GM12875 (cell line): ENCODE results near the gene TPH2.

ENCODE experiments used
- H3K4me3 ChIP-seq: one replicate; pipeline ENCODE4 v1.5.1; 2011; ENCODE audit warnings: low read depth, low read length, control low read depth
- CTCF ChIP-seq: IDR thresholded peaks from 2 replicates; pipeline ENCODE4 v1.5.1; 2011; ENCODE audit warnings: low read depth, mild to moderate bottlenecking, control low read depth, inconsistent platforms, low read length, moderate library complexity, borderline replicate concordance; ENCODE audit not compliant: insufficient read depth

TPH2 gene

GRCh38 chr12:72037006-72037795, 98.6 kb downstream of the TPH2 start:
- H3K4me3 ChIP-seq: no peak overlapping the region
- TF ChIP-seq CTCF: no peak

- no peak for TF ChIP-seq CTCF
- H3K4me3 ChIP-seq: no peak overlapping the region
Measured at GRCh38 chr12:72041811-72042210, 103.2 kb downstream of the TPH2 start.

GRCh38 chr12:72053604-72054003, 115.0 kb downstream of the TPH2 start:
- H3K4me3 ChIP-seq: no peak overlapping the region
- no peak for TF ChIP-seq CTCF

- H3K4me3 ChIP-seq: no peak overlapping the region
- TF ChIP-seq CTCF: no peak
Measured at GRCh38 chr12:72054511-72054910, 115.9 kb downstream of the TPH2 start.

GRCh38 chr12:72057330-72057914, 118.8 kb downstream of the TPH2 start:
- TF ChIP-seq CTCF: no peak

GRCh38 chr12:72063073-72063472, 124.4 kb downstream of the TPH2 start:
- no peak overlapping the region for H3K4me3 ChIP-seq
- TF ChIP-seq CTCF: no peak

More at GRCh38 chr12:72057330-72057914, 118.8 kb downstream of the TPH2 start:
- no peak overlapping the region for H3K4me3 ChIP-seq

GRCh38 chr12:72071030-72071429, 132.4 kb downstream of the TPH2 start:
- no peak for TF ChIP-seq CTCF
- no peak overlapping the region for H3K4me3 ChIP-seq
